ENCODE results near the gene APPBP2.
"Not testable (repeated sequence)": the region's sequence is repeated elsewhere in the genome, so short reads cannot be mapped to it uniquely, and the experiment has no call there.

Gene APPBP2, protein sequence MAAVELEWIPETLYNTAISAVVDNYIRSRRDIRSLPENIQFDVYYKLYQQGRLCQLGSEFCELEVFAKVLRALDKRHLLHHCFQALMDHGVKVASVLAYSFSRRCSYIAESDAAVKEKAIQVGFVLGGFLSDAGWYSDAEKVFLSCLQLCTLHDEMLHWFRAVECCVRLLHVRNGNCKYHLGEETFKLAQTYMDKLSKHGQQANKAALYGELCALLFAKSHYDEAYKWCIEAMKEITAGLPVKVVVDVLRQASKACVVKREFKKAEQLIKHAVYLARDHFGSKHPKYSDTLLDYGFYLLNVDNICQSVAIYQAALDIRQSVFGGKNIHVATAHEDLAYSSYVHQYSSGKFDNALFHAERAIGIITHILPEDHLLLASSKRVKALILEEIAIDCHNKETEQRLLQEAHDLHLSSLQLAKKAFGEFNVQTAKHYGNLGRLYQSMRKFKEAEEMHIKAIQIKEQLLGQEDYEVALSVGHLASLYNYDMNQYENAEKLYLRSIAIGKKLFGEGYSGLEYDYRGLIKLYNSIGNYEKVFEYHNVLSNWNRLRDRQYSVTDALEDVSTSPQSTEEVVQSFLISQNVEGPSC

DNA sequence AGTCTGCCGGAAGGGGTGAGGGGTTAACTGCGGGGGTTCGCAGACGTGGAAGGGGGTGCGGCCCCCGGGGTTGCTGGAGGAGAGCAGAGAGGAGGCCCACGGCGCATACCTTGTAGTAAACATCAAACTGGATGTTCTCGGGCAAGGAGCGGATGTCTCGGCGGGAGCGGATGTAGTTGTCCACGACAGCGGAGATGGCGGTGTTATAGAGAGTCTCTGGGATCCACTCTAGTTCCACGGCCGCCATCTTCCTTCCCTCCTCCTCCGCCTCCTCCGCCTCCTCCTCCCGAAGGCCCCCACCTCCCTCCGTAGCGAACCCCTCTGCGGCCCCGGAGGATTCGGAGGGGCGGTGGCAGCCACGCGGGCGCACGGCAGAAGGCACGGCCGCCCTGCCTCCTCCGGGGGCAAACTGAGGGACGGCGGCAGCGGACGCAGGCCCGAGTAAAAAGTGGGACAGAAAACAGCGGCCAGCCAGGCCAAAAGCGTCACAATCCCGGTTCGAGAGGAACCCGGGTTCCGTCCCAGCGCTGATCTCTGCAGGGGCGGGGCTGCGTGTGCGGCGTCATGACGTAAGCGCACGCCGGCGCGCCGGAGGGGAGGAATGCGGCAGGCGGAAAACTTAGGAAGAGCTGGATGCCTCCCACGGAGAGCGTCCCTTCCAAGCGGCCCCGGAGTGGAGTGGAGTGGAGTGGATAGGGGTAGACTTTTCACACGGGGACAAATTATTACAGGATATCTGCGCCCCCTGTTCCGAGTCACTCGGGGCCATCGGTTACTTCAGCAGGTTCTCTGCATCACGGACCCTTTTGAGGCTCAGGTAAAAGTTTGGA lies at the start of gene APPBP2:
Gene APPBP2 (minus strand): TSS at position 558 of the 830 bp plus-strand sequence. CDS start 311 bp downstream, at position 247.
- peak; percentile 91 for DNase-seq

DNA sequence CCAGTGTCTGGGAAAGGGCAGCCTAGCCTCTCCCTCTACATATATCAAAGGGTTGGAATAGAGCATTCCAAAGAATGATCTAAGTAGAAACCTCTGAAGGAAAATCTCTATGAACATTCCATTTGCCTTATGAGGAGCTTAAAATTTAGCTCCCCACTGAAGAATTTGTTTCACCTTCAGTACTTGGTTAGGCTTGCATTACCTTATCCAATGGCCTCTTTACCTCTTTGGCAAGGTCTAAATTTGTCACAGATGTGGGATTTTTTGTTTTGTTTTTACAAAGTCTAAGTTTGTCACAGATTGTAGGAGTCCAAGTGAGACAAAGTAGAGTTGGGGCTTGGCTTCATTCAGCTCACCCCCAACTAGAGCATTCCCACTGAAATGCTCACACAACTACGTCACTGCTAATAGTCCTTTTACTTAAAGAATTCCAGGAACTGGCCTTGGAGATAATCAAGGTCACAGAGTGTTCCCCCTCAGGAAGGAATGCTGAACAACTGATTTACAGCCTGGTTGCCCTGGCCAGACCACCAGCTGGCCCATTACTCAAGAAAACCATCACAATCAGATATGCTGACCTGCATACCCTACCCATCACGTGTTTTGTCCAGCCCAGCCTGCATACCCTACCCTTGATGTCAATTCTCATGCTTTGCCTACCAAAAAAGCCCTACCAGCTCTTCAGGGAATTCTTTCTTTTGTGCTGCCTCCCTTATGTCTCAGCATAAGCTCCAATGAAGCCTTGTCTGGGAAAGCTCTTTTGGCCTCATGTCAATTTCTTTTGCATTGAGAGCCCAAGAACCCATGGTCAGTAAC lies 47.4 kb upstream of the APPBP2 start:
- peak; percentile 10 for DNase-seq

DNA sequence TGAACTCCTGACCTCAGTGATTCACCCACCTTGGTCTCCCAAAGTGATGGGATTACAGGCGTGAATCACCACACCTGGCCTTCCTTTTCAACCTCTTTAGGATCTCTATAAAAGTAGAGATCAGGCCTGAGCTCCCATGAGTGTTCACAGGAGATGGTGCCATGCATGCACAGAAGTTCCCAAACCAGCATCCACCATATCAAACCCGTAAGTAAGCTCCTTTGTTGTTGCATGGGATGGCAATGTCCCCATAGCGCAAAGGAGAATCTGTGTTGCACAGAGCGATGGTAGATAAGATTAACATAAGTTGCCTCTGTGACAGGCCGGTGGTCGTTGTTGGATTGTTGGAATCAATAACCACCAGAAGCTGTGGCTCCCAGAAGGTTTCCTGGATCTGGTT lies 39.2 kb upstream of the APPBP2 start:
- DNase-seq = no peak

DNA sequence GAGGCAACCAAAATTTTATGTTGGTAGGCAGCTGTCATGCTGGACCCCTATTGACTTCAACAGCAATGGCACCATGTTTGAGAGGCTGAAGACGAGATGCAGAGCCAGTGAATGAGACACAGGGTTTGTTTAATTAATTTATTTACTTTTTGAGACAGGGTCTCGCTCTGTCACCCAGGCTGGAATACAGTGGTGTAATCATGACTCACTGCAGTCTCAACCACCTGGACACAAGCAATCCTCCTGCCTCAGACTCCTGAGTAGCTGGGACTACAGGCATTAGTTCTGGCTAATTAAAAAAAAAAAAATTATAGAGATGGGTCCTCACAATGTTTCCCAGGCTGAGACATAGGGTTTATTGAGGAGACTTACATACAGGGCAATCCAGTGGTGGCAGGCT lies 37.7 kb upstream of the APPBP2 start:
- DNase-seq = no peak

DNA sequence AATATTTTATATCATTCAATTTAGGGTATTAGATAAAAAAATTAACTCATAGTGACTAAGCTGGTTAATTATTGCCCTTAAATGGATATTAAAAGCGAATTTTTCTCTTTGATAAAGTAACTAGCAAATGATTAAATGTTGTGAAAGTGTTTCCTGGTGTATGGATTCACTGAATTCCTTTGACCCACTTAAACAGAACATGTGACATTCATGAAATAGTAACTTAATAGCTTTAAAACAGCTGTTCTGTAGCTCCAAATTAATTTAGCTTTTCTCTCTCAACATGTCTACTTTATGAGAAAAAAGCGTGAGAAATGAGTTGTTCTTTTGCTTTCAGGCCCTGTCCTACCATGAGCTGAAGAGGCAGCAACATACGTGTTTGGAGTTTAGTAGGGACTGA lies 36.4 kb upstream of the APPBP2 start:
- DNase-seq = no peak

DNA sequence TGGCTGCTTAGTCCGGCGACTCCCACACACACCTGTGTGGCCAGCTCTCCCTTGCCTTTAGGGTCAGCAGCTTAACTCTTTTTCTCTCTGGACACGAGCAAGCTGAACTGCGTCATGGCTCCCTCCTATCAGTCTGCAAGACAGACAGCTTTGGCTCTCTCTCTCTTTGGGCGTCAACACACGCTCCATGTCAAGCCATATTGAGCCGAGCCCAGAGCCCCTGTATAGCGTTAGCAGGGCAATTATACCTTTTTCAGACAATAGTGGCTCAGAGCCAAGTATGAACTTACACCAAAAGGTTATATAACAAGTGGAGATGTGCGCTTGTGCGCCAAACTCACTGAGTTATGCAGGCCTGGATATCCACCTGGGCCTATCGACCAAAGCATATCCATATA lies 34.8 kb upstream of the APPBP2 start:
- DNase-seq = no peak

DNA sequence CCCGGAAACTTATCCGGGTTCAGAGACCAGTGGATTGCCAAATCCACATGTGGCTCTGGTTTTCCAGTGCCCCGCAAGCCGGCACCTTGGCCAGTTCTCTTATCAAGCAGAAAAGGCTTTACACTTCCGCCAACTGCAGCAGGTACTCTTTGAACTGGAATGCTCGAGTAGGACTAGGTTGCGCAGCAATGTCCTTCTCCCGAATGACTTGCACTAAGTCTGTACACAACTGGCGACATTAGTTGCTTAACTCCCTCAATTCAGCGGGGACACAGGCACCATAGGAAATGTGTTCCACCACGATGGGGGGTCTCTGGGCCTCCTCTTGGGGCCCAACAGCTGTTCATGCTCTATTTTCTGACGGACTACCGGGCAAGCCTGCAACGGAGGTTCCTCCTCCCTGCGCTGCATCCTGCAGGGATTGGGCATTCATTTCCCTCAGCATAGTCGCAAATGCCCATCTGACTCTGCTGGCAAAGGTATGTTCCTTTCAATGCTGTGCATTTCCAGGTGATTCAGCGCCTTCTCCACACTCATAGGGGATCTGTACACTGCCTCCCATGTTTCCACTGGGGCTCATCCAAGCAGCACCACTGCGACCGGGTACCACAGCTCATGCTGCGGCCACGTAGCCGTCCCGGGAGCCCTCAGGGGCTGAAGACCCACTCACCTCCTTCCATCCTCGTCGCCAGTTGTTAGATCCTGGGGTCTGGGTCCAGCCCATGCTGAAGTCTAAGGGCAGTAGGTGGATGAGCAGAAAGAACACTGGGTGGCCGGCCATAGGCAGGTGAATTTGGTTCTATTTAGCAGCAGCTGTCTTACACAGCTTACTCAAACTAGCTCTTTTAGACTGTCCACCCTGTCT lies 34.2 kb upstream of the APPBP2 start:
- no peak for DNase-seq

DNA sequence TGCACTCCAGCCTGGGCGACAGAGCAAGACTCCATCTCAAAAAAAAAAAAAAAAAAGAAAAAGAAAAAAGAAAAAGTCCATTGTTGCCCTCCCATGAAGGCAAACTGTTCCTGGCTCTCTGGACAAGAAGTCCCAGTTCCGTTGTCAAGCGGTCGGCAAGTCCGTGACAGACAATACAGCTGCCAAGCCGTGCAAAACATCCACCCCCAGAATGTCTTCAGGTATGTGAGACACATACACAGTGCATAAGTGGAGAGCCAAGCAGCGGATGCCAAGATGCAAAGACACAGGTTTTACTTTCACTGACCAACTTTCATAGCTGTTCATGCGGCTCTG lies 33.6 kb upstream of the APPBP2 start:
- DNase-seq = no peak

DNA sequence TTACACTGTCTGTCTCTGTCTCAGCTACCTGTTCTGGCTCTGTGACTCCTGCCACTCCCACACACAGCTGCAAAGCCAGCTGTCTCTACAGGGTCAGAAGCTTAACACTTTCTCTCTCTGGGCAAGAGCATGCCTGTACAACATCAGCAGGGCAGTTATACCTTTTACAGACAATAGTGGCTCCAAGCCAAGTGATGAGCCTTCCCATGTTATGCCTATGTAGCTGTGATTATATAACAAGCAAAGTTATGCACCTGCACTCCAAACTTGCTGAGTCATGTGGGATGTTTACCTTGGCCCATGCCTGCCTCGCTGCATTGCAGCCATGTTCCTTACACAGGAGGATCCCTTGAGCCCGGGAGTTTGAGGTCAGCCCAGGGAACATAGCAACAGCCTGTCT lies 31.8 kb upstream of the APPBP2 start:
- no peak for DNase-seq

DNA sequence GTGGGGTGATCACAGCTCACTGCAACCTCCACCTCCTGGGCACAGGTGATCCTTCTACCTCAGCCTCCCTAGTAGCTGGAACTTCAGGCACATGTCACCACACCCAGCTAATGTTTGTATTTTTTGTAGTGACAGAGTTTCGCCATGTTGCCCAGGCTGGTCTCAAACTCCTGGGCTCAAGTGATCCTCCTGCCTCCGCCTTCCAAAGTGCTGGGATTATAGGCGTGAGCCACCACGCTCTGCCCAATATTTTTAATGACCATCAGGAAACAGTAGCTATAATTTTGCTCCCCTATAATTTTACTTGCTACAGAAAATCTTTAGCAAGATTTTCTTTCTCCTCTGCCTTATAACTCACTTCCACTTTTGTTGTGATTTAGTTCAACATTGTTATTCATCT lies 29.7 kb upstream of the APPBP2 start:
- DNase-seq = no peak

DNA sequence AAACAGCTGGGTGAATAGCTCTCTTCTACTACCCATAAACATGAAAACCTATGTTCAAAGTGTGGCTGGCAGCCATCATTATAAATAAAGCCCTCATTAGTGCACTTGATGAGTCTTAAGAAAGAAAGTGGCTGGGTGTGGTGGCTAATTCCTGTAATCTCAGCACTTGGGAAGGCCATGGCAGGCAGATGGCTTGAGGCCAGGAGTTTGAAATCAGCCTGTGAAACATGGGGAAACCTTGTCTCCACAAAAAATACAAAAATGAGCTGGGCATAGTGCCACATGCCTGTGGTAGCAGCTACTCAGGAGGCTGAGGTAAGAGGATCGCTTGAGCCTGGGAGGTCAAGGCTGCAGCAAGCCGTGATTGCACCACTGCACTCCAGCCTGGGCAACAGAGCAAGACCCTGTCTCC lies 28.3 kb upstream of the APPBP2 start:
- DNase-seq = peak; percentile 68

DNA sequence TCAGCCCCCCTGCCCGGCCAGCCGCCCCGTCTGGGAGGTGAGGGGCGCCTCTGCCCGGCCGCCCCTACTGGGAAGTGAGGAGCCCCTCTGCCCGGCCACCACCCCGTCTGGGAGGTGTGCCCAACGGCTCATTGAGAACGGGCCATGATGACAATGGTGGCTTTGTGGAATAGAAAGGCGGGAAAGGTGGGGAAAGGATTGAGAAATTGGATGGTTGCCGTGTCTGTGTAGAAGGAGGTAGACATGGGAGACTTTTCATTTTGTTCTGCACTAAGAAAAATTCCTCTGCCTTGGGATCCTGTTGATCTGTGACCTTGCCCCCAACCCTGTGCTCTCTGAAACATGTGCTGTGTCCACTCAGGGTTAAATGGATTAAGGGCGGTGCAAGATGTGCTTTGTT lies 26.2 kb upstream of the APPBP2 start:
- DNase-seq = not testable (repeated sequence)

DNA sequence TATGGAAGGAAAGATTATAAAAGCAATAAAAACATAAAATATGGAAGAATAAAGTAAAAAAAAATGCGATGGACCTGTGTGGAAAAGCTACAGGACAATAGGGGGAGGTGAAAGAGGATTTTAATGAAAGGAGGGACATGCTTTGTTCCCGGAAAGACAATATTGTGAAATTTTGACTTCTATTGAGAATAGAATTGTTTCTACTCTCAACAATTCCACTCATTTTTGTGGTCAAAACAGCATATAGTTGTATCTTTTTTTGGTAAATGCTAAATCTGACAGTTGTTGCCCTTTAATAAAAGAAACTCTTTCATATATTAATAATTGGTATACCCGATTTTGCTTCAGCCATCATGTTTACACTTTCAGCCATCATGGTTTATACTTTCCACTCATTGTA lies 22.9 kb upstream of the APPBP2 start:
- DNase-seq = no peak

DNA sequence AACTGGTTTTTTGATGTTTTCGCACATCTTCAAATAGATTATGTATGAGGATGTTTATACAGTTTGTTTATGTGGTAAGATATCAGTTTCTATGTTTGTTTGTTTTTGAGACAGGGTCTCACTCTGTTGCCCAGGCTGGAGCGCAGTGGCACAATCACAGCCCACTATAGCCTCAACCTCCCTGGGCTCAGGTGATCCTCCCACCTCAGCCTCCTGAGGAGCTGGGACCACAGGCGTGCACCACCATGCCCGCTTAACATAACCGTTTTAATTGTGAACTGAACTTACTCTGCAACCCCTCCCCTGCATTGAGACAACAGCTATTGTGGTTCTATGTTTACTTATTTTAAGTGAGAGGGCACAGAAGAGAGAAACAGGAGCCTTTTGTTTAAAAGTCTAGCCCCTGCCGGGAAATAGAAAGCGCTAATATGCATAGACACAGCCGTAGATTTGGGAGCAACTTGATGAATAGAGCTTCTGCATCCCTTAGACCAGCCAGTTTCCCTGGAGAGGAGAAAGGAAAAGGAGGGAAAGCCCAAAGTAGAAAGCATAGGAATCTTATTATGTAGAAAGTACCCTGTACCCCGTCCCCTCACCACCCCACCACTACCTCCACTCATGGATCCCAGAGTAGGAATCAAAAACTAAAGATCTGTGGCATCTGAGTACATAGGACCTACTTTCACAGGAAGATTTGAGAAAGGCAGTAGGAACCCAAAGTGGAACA lies 19.6 kb upstream of the APPBP2 start:
- DNase-seq = no peak

DNA sequence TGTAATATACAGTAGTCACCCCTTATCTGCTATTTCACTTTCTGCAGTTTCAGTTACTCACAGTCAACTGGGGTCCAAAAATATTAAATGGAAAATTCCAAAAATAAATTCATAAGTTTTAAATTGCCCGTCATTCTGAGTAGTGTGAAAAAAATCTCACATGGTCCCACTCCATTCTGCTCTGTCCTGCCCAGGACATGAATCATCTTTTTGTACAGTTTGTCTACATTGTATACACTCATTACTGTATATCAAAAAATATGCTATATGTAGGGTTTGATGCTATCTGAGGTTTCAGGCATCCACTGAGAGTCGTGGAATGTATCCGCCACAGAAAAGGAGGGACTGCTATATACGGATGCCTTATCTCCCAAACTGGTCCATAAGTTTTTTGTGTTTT lies 16.0 kb upstream of the APPBP2 start:
- peak; percentile 38 for DNase-seq

DNA sequence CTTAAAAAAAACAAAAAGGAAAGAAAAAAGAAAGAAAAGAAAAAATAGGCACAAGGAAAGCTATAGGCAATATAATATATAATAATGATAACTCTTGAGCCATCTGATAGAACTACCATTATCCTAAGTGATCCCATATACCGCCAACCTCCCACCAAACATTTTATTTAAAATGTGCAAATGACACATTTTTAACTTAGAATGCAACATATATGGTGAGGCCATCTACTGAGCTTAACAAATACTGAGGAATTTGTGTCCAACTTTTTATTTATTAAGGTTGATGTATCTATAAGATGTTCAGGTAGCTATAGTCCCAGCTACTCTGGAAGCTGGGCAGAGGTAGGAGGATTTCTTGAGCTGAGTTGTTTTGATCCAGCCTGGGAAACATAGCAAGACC lies 14.4 kb upstream of the APPBP2 start:
- no peak for DNase-seq

DNA sequence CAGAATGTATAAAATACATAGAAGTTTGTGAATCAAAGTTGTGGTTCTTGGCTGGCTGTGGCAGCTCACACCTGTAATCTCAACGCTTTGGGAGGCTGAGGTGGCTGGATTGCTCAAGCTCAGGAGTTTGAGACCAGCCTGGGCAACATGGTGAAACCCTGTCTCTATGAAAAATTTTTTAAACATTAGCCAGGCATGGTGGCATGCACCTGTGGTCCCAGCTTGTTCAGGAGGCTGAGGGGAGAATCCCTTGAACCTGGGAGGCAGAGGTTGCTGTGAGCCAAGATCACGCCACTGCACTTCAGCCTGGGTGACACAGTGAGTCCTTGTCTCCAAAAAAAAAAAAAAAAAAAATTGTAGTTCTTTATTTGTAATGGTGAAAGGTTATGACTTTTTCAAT lies 13.8 kb upstream of the APPBP2 start:
- DNase-seq = no peak

DNA sequence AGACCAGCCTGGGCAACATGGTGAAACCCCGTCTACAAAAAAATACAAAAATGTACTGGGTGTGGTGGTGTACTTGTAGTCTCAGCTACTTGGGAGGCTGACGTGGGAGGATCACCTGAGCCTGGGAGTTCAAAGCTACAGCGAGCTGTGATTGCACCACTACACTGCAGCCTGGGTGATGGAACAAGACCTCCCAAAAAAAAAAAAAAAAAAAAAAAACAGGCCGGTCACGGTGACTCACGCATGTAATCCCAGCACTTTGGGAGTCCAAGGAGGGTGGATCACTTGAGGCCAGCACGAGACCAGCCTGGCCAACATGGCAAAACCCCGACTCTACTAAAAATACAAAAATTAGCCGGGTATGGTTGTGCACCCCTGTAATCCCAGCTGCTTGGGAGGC lies 12.7 kb upstream of the APPBP2 start:
- peak; percentile 67 for DNase-seq

DNA sequence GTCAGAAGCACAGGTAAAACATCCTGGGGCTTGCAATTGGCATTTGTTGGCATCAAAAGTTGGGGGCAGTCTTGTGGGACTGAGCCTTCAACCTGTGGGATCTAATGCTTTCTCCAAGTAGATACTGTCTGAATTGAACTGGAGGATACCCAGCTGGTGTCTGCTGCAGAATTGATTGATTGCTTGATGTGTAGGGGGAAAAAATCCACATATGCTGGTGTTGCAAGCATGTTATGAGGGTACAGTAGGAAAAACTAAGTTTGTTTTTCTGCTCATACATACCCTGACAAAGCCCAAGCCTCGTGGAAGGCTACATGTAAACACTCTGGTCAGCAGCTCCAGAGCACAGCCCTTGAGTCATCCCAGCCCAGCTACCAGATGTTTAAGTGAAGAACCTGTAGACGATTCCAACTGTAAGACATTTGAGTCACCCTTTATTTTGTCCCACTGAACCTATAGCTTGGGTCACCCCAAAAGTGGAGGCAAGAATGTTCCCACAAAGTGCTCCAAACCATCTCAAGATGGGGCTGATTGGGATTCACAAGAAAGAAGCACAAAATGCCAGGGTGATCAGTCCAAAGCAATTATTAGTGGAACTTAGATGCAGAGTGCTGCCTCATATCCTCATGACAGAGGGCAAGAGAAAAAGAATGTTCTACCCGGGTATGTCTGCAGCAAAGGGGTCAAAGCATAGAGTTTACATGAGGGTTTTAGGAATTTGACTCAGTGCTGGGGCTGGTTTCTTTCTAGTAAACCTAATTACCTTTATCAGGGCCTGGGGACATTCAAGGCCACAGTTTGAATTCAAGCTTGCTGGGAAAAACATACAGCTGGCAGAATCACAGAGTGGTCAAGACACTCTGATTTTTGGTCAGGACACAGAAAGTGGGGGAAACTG lies 9.6 kb upstream of the APPBP2 start:
- DNase-seq = peak; percentile 94

DNA sequence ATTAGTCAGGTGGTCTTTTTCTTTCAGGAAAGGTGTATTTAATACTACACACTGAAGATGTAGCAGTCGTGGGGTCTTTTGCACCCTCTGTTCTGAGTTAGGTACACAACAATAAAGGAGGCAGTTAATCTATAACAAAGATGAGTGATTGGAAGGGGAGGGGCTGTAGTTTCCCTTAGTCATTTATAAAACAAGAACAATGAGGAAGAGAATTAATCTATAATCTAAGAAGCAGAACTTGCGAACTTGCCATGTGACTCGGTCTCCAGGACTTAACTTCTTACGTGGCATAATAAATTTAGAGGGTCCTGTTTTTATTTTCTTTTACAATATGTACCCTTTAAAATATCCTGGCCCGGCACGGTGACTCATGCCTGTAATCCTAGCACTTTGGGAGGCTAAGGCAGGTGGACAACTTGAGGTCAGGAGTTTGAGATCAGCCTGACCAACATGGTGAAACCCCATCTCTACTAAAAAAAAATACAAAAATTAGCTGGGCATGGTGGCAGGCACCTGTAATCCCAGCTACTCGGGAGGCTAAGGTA lies 8.6 kb upstream of the APPBP2 start:
- DNase-seq = no peak

Data from HCEC 1CT (cell line).